Measurements from ENCODE around the gene GSPT1. TPM values are rescaled to one million over a fixed set of nuclear protein-coding genes. Genes with fewer than 3 reads are reported as not detected.
A peak's percentile ranks its signal among the peaks of the same experiment; 100 is the strongest.

Gene GSPT1
- total and polyA plus RNA-seq, 9 of the 15 experiments (the other 6 are each of a cell fraction or from before 2014, with no cell fraction given), result 63.8 to 269 (median 148) TPM

- TF ChIP-seq CREM (IDR thresholded peaks at IDR 0.05; ENCODE audit: low read depth), result peak; percentile 64
- TF ChIP-seq ZNF121 (CRISPR knock-in tag; conservative IDR thresholded peaks at IDR 0.05), result no peak
- no peak for TF ChIP-seq ETS2 (tag; IDR thresholded peaks at IDR 0.05; ENCODE audit: borderline replicate concordance, poor library complexity, severe bottlenecking)
- no peak for TF ChIP-seq MLX (CRISPR knock-in tag; conservative IDR thresholded peaks at IDR 0.05)
- 0 out of 2 replicates have a peak, but pooled peaks have one; percentile 16 for TF ChIP-seq MTA3 (IDR thresholded peaks at IDR 0.05; ENCODE audit: borderline replicate concordance)
- TF ChIP-seq ASH1L (IDR thresholded peaks at IDR 0.05; ENCODE audit: borderline replicate concordance, low read depth, partially characterized antibody), result no peak
- TF ChIP-seq ZNF165 (CRISPR knock-in tag; IDR thresholded peaks at IDR 0.05; ENCODE audit: borderline replicate concordance), result no peak
- no peak for TF ChIP-seq NR1H2 (CRISPR knock-in tag; IDR thresholded peaks at IDR 0.05)
- TF ChIP-seq CREB1 (IDR thresholded peaks at IDR 0.05), result no peak
- 0 out of 2 replicates have a peak, but pooled peaks have one; percentile 9 for TF ChIP-seq CREB1 (CRISPR knock-in tag; IDR thresholded peaks at IDR 0.05)
- TF ChIP-seq ZNF431 (CRISPR knock-in tag; IDR thresholded peaks at IDR 0.05), result no peak
- no peak for TF ChIP-seq E2F4 (CRISPR knock-in tag; IDR thresholded peaks at IDR 0.05; ENCODE audit: low read depth)
- no peak for TF ChIP-seq ARID2 (IDR thresholded peaks at IDR 0.05)
- 0 out of 2 replicates have a peak, but pooled peaks have one; percentile 6 for TF ChIP-seq ARID4B (CRISPR knock-in tag; IDR thresholded peaks at IDR 0.05)
- no peak for TF ChIP-seq ZBTB9 (CRISPR knock-in tag; IDR thresholded peaks at IDR 0.05)
- 0 out of 2 replicates have a peak, but pooled peaks have one; percentile 41 for TF ChIP-seq ZFP91 (CRISPR knock-in tag; IDR thresholded peaks at IDR 0.05)
- no peak for TF ChIP-seq KAT7 (CRISPR knock-in tag; IDR thresholded peaks at IDR 0.05; ENCODE audit: borderline replicate concordance)
- no peak for TF ChIP-seq SNIP1 (IDR thresholded peaks at IDR 0.05; ENCODE audit: low read depth)
- TF ChIP-seq CHD1 (IDR thresholded peaks at IDR 0.05; ENCODE audit: low read length), result peak; percentile 1
These were observed 2.2 kb downstream of the GSPT1 start (continued) for GRCh38 chr16:11913425-11914079.

Measured in K562 (cell line).